Sigmoid colon (tissue), 4 donors: ENCODE data around the gene DAGLB.

Source experiments
- CTCF ChIP-seq, 4 experiments: fragments of 450-650 bp in 3 of 4; fragments of 200-600 bp in 1 of 4; IDR thresholded peaks; one replicate each; pipeline ENCODE4 v1.5.1; 2016 to 2019; ENCODE audit warnings: antibody characterized with exemption in 4 of 4, mild to moderate bottlenecking in 3 of 4, moderate library complexity in 2 of 4
- EP300 ChIP-seq, 4 donors: sonication (generic); formaldehyde crosslinking; IDR thresholded peaks; one replicate each; pipeline ENCODE4 v1.6.1; 2017; ENCODE audit warnings: antibody characterized with exemption in 4 of 4
- POLR2A ChIP-seq, 2 donors: fragments of 450-650 bp; IDR thresholded peaks; one replicate each; pipeline ENCODE4 v1.6.1; 2016; ENCODE audit warnings: antibody characterized with exemption in 2 of 2, mild to moderate bottlenecking in 2 of 2, moderate library complexity in 2 of 2
- POLR2AphosphoS5 ChIP-seq, 4 donors: sonication (generic); formaldehyde crosslinking; IDR thresholded peaks; one replicate each; pipeline ENCODE4 v1.6.1; 2017; ENCODE audit warnings: antibody characterized with exemption in 4 of 4

- TF ChIP-seq CTCF (IDR thresholded peaks at IDR 0.05) (no peak), POLR2AphosphoS5 (IDR thresholded peaks at IDR 0.05) (no peak), POLR2A (IDR thresholded peaks at IDR 0.05) (no peak), EP300 (IDR thresholded peaks at IDR 0.05) (no peak)
These were observed 41.6 kb downstream of the DAGLB start for GRCh38 chr7:6406121-6406520.
